H1 (cell line): ENCODE results near the gene KNDC1. TPM values are rescaled to one million over a fixed set of nuclear protein-coding genes. Genes with fewer than 3 reads are reported as not detected.

ENCODE experiments used
- CTCF ChIA-PET: fragments of 300-600 bp; sonication (Branson Sonifier 250); formaldehyde crosslinking; loops from one replicate; lab custom pipeline; 2021; ENCODE audit not compliant: partially characterized antibody; lab: Charles Lee
- POLR2A ChIA-PET: fragments of 300-600 bp; sonication (Branson Sonifier 250); formaldehyde crosslinking; loops from one replicate; lab custom pipeline; 2021; ENCODE audit warnings: inconsistent platforms; ENCODE audit not compliant: partially characterized antibody; lab: Charles Lee
- DNase-seq, 2 experiments: peaks; one replicate each; pipeline versions ENCODE4 v3.0.0 to v3.0.0-alpha.2; 2010 to 2022; ENCODE audit warnings: low spot score in 2 of 2, low read depth in 1 of 2, mixed read lengths in 1 of 2
- FAIRE-seq: peaks from 2 replicates; lab custom pipeline; 2011; peaks lifted over from hg19 to GRCh38; lab: Jason Lieb, UNC
- H2AFZ ChIP-seq: 2 replicates; pipeline ENCODE4 v1.8.1; 2012; ENCODE audit warnings: low read length, inconsistent platforms
- H2AK5ac ChIP-seq: 2 replicates; pipeline ENCODE4 v1.6.1; 2013; ENCODE audit warnings: low read depth, low read length
- H2BK120ac ChIP-seq: replicated peaks from 2 replicates; pipeline ENCODE3; 2013; ENCODE audit warnings: low read depth, low read length, inconsistent platforms
- H2BK12ac ChIP-seq: 2 replicates; pipeline ENCODE4 v1.6.1; 2013; ENCODE audit warnings: low read depth, low read length
- H2BK15ac ChIP-seq: 2 replicates; pipeline ENCODE4 v1.6.1; 2013; ENCODE audit warnings: low read length
- H2BK20ac ChIP-seq: 2 replicates; pipeline ENCODE4 v1.6.1; 2013; ENCODE audit warnings: low read length
- H2BK5ac ChIP-seq: 2 replicates; pipeline ENCODE4 v1.6.1; 2013; ENCODE audit warnings: low read depth, low read length
- H3K14ac ChIP-seq: 2 replicates; pipeline ENCODE4 v1.6.1; 2013; ENCODE audit warnings: inconsistent platforms; ENCODE audit not compliant: insufficient read length
- H3K18ac ChIP-seq: 2 replicates; pipeline ENCODE4 v1.6.1; 2013; ENCODE audit warnings: low read length; ENCODE audit errors: extremely low read depth
- H3K23ac ChIP-seq: 2 replicates; pipeline ENCODE4 v1.6.1; 2013; ENCODE audit warnings: inconsistent platforms; ENCODE audit not compliant: insufficient read length
- H3K23me2 ChIP-seq: 2 replicates; pipeline ENCODE4 v1.6.1; 2013; ENCODE audit warnings: low read depth, low read length
- H3K27ac ChIP-seq: 2 replicates; pipeline ENCODE4 v1.6.1; 2011; ENCODE audit warnings: low read depth, low read length, inconsistent platforms
- H3K27me3 ChIP-seq, 4 experiments: replicated peaks in 1 of 4; 1 replicate in 1 of 4; 2 replicates in 3 of 4; pipeline versions ENCODE4 v1.6.1 to v1.8.1; 2011 to 2013; ENCODE audit warnings: low read length in 3 of 4, mild to moderate bottlenecking in 3 of 4, inconsistent platforms in 2 of 4, mixed read lengths in 2 of 4, moderate library complexity in 1 of 4; ENCODE audit not compliant: control insufficient read depth in 3 of 4, insufficient read depth in 3 of 4; ENCODE audit errors: extremely low read depth in 1 of 4
- H3K36me3 ChIP-seq, 4 experiments: 2 replicates each; pipeline versions ENCODE4 v1.6.1 to v1.8.1; 2011 to 2013; ENCODE audit warnings: mild to moderate bottlenecking in 4 of 4, low read length in 3 of 4, moderate library complexity in 2 of 4, control low read depth in 1 of 4, inconsistent platforms in 1 of 4; ENCODE audit not compliant: insufficient read depth in 4 of 4, control insufficient read depth in 2 of 4
- H3K4ac ChIP-seq: replicated peaks from 2 replicates; pipeline ENCODE3; 2013; ENCODE audit warnings: low read length, low read depth, mixed read lengths, inconsistent platforms; ENCODE audit not compliant: insufficient read length
- H3K4me1 ChIP-seq, 4 experiments: replicated peaks in 1 of 4; 1 replicate in 1 of 4; 2 replicates in 3 of 4; pipeline versions ENCODE4 v1.6.1 to v1.8.1; 2011 to 2013; ENCODE audit warnings: low read length in 3 of 4, inconsistent platforms in 2 of 4, mixed read lengths in 1 of 4; ENCODE audit not compliant: insufficient read depth in 4 of 4, control insufficient read depth in 3 of 4
- H3K4me2 ChIP-seq, 2 experiments: 2 replicates each; pipeline versions ENCODE4 v1.6.1 to v1.8.1; 2011 to 2013; ENCODE audit warnings: low read depth in 2 of 2, low read length in 2 of 2, control low read depth in 1 of 2, inconsistent platforms in 1 of 2, mild to moderate bottlenecking in 1 of 2; ENCODE audit not compliant: insufficient read depth in 1 of 2
- H3K4me3 ChIP-seq, 4 experiments: fragments of 200-600, 300-600 bp in 1 of 4; sonication (generic), shearing (Covaris generic), sonication (Bioruptor Twin) in 1 of 4; 2 replicates each; pipeline versions ENCODE4 v1.5.1 to v1.8.1; 2011 to 2016; ENCODE audit warnings: low read length in 4 of 4, low read depth in 3 of 4, control low read depth in 2 of 4, inconsistent platforms in 2 of 4, mild to moderate bottlenecking in 2 of 4, mixed read lengths in 1 of 4, moderate library complexity in 1 of 4; ENCODE audit not compliant: insufficient read depth in 2 of 4; ENCODE audit errors: extremely low read depth in 1 of 4
- H3K56ac ChIP-seq: replicated peaks from 2 replicates; pipeline ENCODE3; 2013; ENCODE audit warnings: low read depth, mild to moderate bottlenecking, mixed read lengths, low read length, inconsistent platforms; ENCODE audit not compliant: insufficient read length
- H3K79me1 ChIP-seq: 2 replicates; pipeline ENCODE4 v1.6.1; 2013; ENCODE audit warnings: low read depth, low read length, control low read depth
- H3K79me2 ChIP-seq, 2 experiments: 2 replicates each; pipeline versions ENCODE4 v1.6.1 to v1.8.1; 2012 to 2013; ENCODE audit warnings: low read length in 2 of 2, mild to moderate bottlenecking in 2 of 2, inconsistent platforms in 1 of 2; ENCODE audit not compliant: insufficient read depth in 2 of 2, control insufficient read depth in 1 of 2
- H3K9ac ChIP-seq, 4 experiments: replicated peaks in 1 of 4; 1 replicate in 1 of 4; 2 replicates in 3 of 4; pipeline versions ENCODE4 v1.6.1 to v1.8.1; 2011 to 2013; ENCODE audit warnings: low read depth in 3 of 4, low read length in 3 of 4, control low read depth in 2 of 4, mild to moderate bottlenecking in 2 of 4, moderate library complexity in 2 of 4, inconsistent platforms in 1 of 4; ENCODE audit errors: extremely low read depth in 1 of 4
- H3K9me3 ChIP-seq, 2 experiments: 2 replicates each; pipeline versions ENCODE4 v1.6.1 to v1.8.1; 2012 to 2013; ENCODE audit warnings: mild to moderate bottlenecking in 2 of 2, moderate library complexity in 2 of 2, control low read depth in 1 of 2, inconsistent platforms in 1 of 2, low read depth in 1 of 2, low read length in 1 of 2, mixed read lengths in 1 of 2; ENCODE audit not compliant: insufficient read depth in 2 of 2
- H4K20me1 ChIP-seq, 2 experiments: replicated peaks in 1 of 2; 2 replicates each; pipeline versions ENCODE3 to v1.8.1; 2011 to 2013; ENCODE audit warnings: inconsistent platforms in 2 of 2, low read length in 2 of 2, mild to moderate bottlenecking in 1 of 2; ENCODE audit not compliant: insufficient read depth in 2 of 2, control insufficient read depth in 1 of 2
- H4K5ac ChIP-seq: 2 replicates; pipeline ENCODE4 v1.6.1; 2013; ENCODE audit warnings: low read length, low read depth, mixed read lengths, inconsistent platforms; ENCODE audit not compliant: insufficient read length
- H4K8ac ChIP-seq: 2 replicates; pipeline ENCODE4 v1.8.0; 2013; ENCODE audit warnings: mild to moderate bottlenecking, moderate library complexity, low read length, inconsistent platforms; ENCODE audit not compliant: insufficient read depth; ENCODE audit errors: extremely low read depth
- H4K91ac ChIP-seq: replicated peaks from 2 replicates; pipeline ENCODE3; 2013; ENCODE audit warnings: low read length, mixed read lengths, inconsistent platforms; ENCODE audit not compliant: insufficient read length
- CREB1 ChIP-seq: IDR thresholded peaks from 2 replicates; pipeline ENCODE4 v1.6.1; 2012; ENCODE audit warnings: inconsistent platforms
- E2F6 ChIP-seq: IDR thresholded peaks from 2 replicates; pipeline ENCODE4 v1.6.1; 2012; ENCODE audit warnings: inconsistent platforms
- FOSL1 ChIP-seq: IDR thresholded peaks from 2 replicates; pipeline ENCODE4 v1.6.1; 2011; ENCODE audit warnings: mild to moderate bottlenecking, low read depth, low read length, moderate library complexity; ENCODE audit not compliant: insufficient read depth
- JUN ChIP-seq: IDR thresholded peaks from 2 replicates; pipeline ENCODE4 v1.6.1; 2011; ENCODE audit warnings: low read depth, mild to moderate bottlenecking, improper control_type of control experiment, low read length
- KDM1A ChIP-seq: fragments of 200-600, 300-600 bp; sonication (generic); IDR thresholded peaks from 2 replicates; pipeline ENCODE4 v1.7.1; 2016; ENCODE audit warnings: mild to moderate bottlenecking, low read length, borderline replicate concordance
- KDM4A ChIP-seq: IDR thresholded peaks from one replicate; pipeline ENCODE4 v1.7.1; 2012; ENCODE audit warnings: low read depth, mild to moderate bottlenecking, moderate library complexity, low read length, inconsistent platforms; ENCODE audit not compliant: severe bottlenecking
- POLR2AphosphoS5 ChIP-seq: IDR thresholded peaks from 2 replicates; pipeline ENCODE4 v1.6.1; 2011; ENCODE audit warnings: low read depth, low read length
- POU5F1 ChIP-seq: IDR thresholded peaks from 2 replicates; pipeline ENCODE4 v1.6.1; 2011; ENCODE audit warnings: low read depth, mild to moderate bottlenecking, low read length, moderate library complexity
- SIN3A ChIP-seq, 2 experiments: IDR thresholded peaks in 1 of 2; conservative IDR thresholded peaks in 1 of 2; 2 replicates each; pipeline ENCODE4 v1.6.1; 2011 to 2012; ENCODE audit warnings: low read length in 2 of 2, improper control_type of control experiment in 1 of 2, low read depth in 1 of 2, mild to moderate bottlenecking in 1 of 2
- SP1 ChIP-seq: IDR thresholded peaks from 2 replicates; pipeline ENCODE4 v1.6.1; 2011; ENCODE audit warnings: low read depth, low read length
- TAF7 ChIP-seq: optimal IDR thresholded peaks from 2 replicates; pipeline ENCODE3; 2011; ENCODE audit warnings: low read depth, mild to moderate bottlenecking, inconsistent platforms, low read length, moderate library complexity, borderline replicate concordance
- TCF12 ChIP-seq: IDR thresholded peaks from 2 replicates; pipeline ENCODE4 v1.6.1; 2011; ENCODE audit warnings: low read depth, mild to moderate bottlenecking, low read length
- WGBS, 2 experiments: shearing (Covaris generic) in 1 of 2; methylation state at CpG; one replicate each; pipeline versions ENCODE4 v1.1.6 to v1.1.7; 2013 to 2015; ENCODE audit warnings: low lambda C conversion rate in 2 of 2, mixed read lengths in 2 of 2, inconsistent platforms in 1 of 2, low coverage in 1 of 2, missing lambda C conversion rate in 1 of 2; ENCODE audit not compliant: insufficient replicate concordance in 2 of 2, insufficient coverage in 1 of 2, insufficient read length in 1 of 2; ENCODE audit errors: extremely low coverage in 1 of 2, missing lambda C conversion rate in 1 of 2; 5-methylcytosine and 5-hydroxymethylcytosine counted together
- polyA plus RNA-seq, 7 experiments: library from polyadenylated mRNA; depleted of rRNA in 3 of 7; stranded (reverse) in 5 of 7; unstranded in 2 of 7; fragments of >200 nt in 5 of 7; fragments of 200-250 nt in 2 of 7; gene quantifications; 1 replicate in 5 of 7; 2 replicates in 1 of 7; 4 replicates in 1 of 7; pipeline versions ENCODE4 v1.2.1 to v1.2.3, GENCODE V29; 2011 to 2013; ENCODE audit warnings: missing spikeins in 2 of 7, mixed read lengths in 2 of 7
- total RNA-seq: library from RNA; stranded (reverse); fragmentation: NEBNext Ultra II Directional; extraction: Animal tissue kit (Norgen Biotek cat#: 25700); gene quantifications from 2 replicates; pipeline ENCODE4 v1.2.1, GENCODE V29; 2021

Gene KNDC1
- total and polyA plus RNA-seq, 2 of the 8 experiments (the other 6 are each of a cell fraction or from before 2014, with no cell fraction given), result 7.5 to 16.7 TPM

GRCh38 chr10:133246236-133246626 lies 86.2 kb downstream of the KNDC1 start:
- Histone ChIP-seq H2BK5ac (no peak overlapping the region), H2AFZ (no peak overlapping the region), H4K8ac (no peak overlapping the region), H3K9ac (no peak overlapping the region), H4K20me1 (peaks cover 0 to 6% of the 10 kb centered on the region in 2 experiments), H3K27ac (no peak overlapping the region), H2BK12ac (no peak overlapping the region), H3K18ac (no peak overlapping the region), H3K4me2 (no peak overlapping the region), H2BK15ac (no peak overlapping the region), H3K9me3 (no peaks in the 10 kb centered on the region), H2BK20ac (0 out of 2 replicates have a peak overlapping the region, but pooled peaks have one; percentile 18), H3K23me2 (0 out of 2 replicates have a peak, but pooled peaks cover 1% of the 10 kb centered on the region), H2AK5ac (no peak overlapping the region), H3K4me3 (no peak overlapping the region), H3K36me3 (no peaks in the 10 kb centered on the region; a peak in 3 of 8 replicates), H3K79me1 (0 out of 2 replicates have a peak, but pooled peaks cover 2% of the 10 kb centered on the region), H4K91ac (peak overlapping the region; percentile 3), H4K5ac (no peak overlapping the region), H3K79me2 (no peaks in the 10 kb centered on the region), H3K27me3 (no peaks in the 10 kb centered on the region; a peak in 3 of 7 replicates), H2BK120ac (no peak overlapping the region), H3K4me1 (peaks cover 0 to 15% (median 8%) of the 10 kb centered on the region in 4 experiments; a peak in 5 of 7 replicates), H3K4ac (no peak overlapping the region), H3K23ac (no peak overlapping the region), H3K56ac (no peak overlapping the region), H3K14ac (no peak overlapping the region)
- WGBS, 2 experiments, result 92% methylated on average over 11 of the region's 12 CpGs; no CpG with 5 or more reads in 1 of the 2 experiments
- ChIA-PET CTCF (interaction anchor here (1.1 to 3.6 kb wide), 13 partner anchors 12 to 343 kb away, joined by 3 to 24 read pairs (median 8); no protein-coding TSS in a partner anchor), POLR2A (interaction anchor here (1.0 to 2.3 kb wide), 4 partner anchors 8 to 27 kb away, joined by 3 to 6 read pairs (median 4); partner anchors contain the start of gene VENTX)
- no peak for FAIRE-seq
- no peak for DNase-seq
- no peak for TF ChIP-seq POU5F1
- TF ChIP-seq KDM1A, result no peak
- TF ChIP-seq CREB1, result no peak
- TF ChIP-seq TCF12, result no peak
- TF ChIP-seq KDM4A, result no peak
- no peak for TF ChIP-seq SIN3A (conservative IDR thresholded peaks at IDR 0.05 in 1 of 2, IDR thresholded peaks at IDR 0.05 in 1 of 2; ENCODE audit: low read depth in 1 of 2, low read length in 2 of 2)
- TF ChIP-seq E2F6, result no peak
- TF ChIP-seq FOSL1, result no peak
- no peak for TF ChIP-seq JUN
- no peak for TF ChIP-seq TAF7
- TF ChIP-seq SP1, result no peak
- TF ChIP-seq POLR2AphosphoS5, result no peak
